Posterior cingulate gyrus (tissue), 11 donors: Measurements from ENCODE around the gene CNNM2.

Experiments used
- DNase-seq, 10 donors: peaks; one replicate each; pipeline versions ENCODE4 v3.0.0 to v3.0.0-alpha.2; 2020 to 2021; ENCODE audit warnings: mixed read lengths in 3 of 10
- intact Hi-C: fragments of 100-400 bp; cut with DNase I; formaldehyde crosslinking; loops from one replicate; pipeline ENCODE4 v1.15.1; 2023

CNNM2 gene

GRCh38 chr10:103013416-103013815 is 95.3 kb downstream of the CNNM2 start:
- DNase-seq, result no peak
- intact Hi-C loops, result no loop called here

DNA sequence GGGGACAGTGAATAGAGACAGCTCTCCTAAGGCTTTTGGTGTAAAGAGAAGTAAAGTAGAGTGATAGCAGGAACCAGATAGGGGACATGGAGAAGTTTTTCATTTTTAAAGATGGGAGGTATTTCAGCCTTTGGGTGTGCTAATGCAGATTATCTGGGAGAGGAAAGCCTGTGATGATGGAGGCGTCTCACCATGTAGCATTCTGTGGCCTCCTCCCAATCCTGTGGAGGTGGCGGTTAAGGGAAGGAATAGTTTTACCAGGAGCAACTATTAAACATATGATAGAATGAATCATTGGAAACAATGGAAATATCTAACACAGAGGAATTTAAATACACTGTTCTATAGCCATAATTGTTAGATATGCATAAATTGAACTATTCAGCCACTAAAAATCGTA is 101.3 kb downstream of the CNNM2 start:
- DNase-seq, result no peak
- intact Hi-C loops, result no loop called here

DNA sequence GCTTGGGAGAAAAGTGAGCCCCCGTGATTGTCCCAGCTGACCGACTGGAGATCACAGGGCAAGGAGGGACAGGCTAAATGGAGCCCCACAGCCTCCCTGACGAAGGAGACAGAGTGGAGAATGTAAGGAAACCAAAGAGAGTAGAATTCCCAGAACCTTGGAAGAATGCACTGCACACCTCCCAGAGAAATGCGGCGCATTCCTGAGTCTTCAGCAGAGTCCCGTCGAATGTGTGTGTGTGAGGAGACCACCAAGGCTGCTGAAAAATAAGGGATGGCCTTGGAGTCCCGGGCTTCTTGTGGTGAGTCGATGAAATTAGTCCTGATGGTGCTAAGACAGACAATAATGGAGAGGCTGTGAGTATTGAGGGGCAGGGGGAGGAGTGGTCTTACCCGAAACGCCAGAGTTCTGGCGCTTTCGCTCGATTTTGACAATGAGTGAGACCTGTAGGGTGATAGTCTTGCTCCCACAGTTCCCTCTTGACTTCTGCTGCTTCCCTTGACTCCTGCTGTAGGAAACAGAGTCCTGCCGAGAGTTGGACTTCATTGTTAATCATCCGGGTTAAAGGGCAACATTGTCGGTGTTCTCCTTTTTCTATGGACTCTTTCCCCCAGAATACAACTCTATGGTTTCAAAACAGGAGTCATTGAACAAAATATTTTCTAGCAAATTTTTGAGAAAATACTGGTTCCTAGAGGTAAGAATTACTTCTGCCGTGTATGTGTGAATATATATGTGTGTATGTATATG is 103.2 kb downstream of the CNNM2 start:
- no peak for DNase-seq
- intact Hi-C loops, result no loop called here

DNA sequence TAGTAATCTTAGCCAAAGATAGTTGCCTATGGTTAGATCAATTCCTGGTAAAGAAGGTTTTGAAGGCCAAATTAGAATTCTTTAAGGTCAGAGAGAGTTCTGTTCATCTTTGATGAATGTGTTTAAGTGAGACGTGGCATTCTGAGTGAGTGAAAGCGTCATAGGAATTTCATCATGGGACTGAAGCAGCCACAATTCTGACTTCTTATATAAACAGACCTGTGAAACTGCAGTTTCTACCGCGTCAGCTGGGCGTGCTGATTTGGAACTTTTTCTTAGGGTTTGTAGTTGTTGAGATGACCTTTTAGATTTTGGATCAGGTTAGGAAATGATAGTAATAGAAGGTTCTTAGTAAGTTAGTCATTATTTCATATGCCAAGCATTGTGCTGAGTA is 103.8 kb downstream of the CNNM2 start:
- no peak for DNase-seq
- intact Hi-C loops, result no loop called here

GRCh38 chr10:103025696-103026095 is 107.6 kb downstream of the CNNM2 start:
- DNase-seq, result no peak
- intact Hi-C loops, result no loop called here

DNA sequence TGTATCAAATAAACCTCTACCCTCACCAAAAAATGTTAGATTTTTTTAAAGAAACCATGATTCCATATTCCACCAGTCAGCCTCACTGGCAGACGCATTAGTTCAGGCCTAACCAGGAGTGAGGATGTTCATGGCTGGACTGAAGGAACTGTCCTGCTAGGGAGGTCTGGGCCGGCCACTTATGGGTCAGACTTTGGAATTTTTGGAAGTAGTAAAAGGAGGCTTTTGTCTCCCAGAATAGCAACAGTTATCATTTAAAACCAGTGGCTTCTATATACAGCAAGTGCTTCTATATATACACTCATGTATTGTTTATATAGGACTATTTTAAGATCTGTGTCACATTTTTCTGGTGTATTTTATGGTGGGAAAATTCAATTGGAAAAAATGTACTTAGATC is 120.5 kb downstream of the CNNM2 start:
- DNase-seq, result no peak
- intact Hi-C loops, result no loop called here

DNA sequence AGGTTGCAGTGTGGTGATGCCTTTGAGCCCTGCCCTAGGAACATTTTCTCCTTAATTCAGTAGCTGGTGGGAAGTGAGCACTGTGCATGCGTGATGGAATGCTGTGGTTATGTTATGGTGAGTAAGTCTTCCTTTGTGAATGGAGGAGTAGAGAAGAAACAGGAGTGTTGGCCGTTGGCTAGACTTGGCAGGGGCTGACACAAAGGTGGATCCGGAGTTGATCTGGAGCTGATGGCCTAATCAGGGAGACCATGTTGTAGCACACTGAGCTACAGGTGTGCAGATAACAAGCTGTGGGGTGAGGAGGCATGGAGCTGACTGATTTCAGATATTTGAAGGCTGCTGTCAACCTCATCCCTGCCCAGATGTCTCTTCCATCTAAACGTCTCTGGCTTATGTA is 122.3 kb downstream of the CNNM2 start:
- intact Hi-C loops, result no loop called here
- no peak for DNase-seq

DNA sequence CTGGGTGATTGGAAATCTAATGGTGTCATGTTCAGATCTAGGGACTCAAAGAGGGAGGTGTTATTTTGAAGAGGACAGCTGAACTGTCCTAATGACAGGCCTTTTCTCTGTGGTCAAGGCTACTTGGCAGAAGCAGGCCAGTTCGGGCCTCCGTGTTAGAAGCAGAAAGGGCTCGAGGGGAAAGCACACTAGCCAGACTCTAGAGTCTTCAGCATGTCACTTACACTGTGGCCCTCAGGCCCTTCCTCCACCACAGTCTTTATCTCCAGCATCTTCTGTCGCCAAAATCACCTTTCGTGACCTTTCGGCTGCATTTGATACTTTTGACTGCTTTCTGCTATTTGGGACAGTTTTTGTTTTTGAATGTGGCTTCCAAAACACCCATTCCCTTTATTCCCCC is 123.3 kb downstream of the CNNM2 start:
- DNase-seq, result no peak
- intact Hi-C loops, result no loop called here

GRCh38 chr10:103042129-103042528 is 124.0 kb downstream of the CNNM2 start:
- intact Hi-C loops, result no loop called here
- no peak for DNase-seq

DNA sequence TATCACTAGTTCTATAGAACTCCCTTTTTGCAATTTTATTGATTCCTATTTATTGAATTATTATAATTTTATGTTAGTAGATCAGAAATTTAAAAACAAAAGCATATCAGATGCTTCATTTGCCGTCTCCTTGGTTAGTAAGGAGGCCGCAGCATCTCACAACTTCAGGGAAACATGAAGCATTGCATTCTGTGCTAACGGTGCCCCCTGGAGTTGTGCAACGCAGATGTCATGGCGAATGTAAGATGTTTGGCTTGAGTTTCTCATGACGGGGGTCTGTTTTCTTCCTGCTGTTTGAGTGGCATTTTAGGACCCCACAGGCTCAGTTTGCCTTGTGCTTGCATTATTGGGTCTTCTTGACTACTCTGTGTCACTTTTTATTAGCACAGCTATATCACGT is 124.8 kb downstream of the CNNM2 start:
- DNase-seq, result no peak
- intact Hi-C loops, result no loop called here

DNA sequence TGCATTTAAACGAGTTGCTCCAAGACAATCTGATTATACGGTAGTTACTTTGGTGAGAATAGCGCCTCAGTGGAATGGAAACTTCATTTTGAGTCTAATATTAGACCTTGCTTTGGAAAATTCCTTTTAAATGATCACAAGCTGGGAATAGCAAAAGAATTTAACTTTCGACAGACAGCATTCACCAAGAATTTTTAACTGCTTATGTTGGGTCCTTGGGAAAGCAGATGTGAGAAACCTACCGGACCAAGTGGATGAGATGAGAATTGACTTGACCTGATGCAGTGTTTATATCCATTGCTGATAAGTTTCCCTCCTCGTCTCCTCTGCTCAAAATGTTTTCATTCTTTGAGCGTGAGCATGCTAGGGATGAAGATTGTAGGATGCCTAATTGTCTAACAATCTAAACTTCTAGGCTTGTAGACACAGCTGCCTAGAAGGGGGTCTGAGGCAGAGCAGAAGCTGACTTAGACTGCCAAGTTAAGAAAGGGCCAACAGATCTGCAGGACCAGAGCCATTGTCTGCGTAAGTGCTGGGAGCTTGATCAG is 126.9 kb downstream of the CNNM2 start:
- no peak for DNase-seq
- intact Hi-C loops, result no loop called here

DNA sequence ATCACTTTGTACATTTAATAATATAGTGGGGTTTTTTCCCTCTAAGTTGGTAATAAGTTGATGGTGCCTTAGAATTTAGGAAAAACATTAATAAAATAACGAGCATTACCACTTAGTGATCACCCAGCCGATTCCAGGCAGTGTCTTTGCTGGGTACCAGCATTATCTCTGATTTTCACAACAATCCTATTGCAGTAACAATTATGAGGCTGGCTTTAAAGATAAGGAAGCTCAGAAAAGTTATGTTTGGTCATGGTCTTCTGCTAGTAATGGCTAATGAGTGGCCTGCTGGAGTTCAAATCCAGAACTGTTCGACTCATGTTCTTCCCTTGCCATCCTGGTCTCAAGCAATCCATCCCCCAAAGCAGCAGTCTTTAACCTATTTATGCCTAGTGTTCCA is 127.9 kb downstream of the CNNM2 start:
- no peak for DNase-seq
- intact Hi-C loops, result no loop called here

DNA sequence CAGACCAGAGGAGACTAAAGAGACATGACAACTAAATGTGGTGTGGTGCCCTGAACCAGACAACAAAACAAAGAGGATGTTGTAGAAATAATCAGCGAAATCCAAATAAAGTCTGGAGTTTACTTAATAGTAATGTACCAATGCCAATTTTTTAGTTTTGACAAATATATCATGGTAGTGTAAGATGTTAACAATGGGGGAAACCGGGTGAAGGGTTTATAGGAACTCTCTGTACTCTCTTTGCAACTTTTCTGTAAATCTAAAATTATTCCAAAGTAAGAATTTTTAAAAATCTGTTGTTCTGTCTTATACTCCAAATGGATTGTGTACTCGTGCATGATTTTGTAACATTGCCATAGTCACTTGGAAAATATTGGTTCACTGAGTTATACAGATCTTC is 129.3 kb downstream of the CNNM2 start:
- intact Hi-C loops, result no loop called here
- DNase-seq, result no peak

DNA sequence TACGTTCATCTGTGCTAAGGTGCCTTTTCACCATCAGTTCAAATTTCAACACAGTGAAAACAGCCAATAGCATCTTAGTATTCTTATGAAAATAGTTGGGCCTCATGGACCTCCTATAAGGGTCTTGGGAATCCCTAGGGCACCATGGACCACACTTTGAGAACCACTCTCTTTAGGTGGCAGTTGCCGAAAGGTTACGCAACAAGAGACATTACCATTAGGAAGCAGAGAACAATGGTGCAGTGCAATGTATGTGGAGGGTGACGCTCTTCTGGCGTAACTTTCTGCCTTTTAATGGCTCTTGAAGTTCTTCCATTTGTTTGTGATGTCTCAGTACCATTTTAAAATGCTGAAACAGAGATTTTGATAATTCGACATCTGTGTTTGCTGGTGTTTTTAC is 131.1 kb downstream of the CNNM2 start:
- intact Hi-C loops, result no loop called here

GRCh38 chr10:103053659-103054581 is 135.8 kb downstream of the CNNM2 start:
- intact Hi-C loops, result loop anchor here (5.0 kb wide), 1 partner anchor 132 kb away; no protein-coding TSS in a partner anchor
- peak; percentile 29 to 96 (median 68) for DNase-seq

More for the DNA sequence above, 131.1 kb downstream of the CNNM2 start:
- no peak for DNase-seq

DNA sequence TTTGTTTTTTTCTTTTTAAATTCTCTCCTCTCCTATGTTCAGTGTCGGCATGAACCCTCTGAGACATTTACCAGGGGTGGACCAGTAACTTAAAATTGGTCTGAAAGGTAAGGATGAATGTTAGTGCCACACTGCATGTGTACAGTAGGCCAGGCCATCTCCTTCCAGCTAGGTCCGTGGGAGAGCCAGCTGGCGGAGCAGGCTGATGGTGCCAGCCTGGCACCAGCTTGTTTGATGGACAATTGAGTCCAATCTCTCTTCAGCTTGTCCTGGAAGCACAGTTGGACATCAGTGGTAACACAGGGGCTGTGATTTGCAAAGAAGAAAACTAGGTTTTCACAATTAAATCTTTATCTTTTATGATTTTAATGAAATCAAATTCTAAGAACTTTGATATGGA is 136.5 kb downstream of the CNNM2 start:
- intact Hi-C loops, result loop anchor here (5.0 kb wide), 1 partner anchor 132 kb away; no protein-coding TSS in a partner anchor

GRCh38 chr10:103055105-103055504 is 137.0 kb downstream of the CNNM2 start:
- DNase-seq, result no peak
- intact Hi-C loops, result no loop called here

More for the DNA sequence above, 136.5 kb downstream of the CNNM2 start:
- DNase-seq, result peak in 6 of 10 donors; percentile 23 to 91 (median 35)

DNA sequence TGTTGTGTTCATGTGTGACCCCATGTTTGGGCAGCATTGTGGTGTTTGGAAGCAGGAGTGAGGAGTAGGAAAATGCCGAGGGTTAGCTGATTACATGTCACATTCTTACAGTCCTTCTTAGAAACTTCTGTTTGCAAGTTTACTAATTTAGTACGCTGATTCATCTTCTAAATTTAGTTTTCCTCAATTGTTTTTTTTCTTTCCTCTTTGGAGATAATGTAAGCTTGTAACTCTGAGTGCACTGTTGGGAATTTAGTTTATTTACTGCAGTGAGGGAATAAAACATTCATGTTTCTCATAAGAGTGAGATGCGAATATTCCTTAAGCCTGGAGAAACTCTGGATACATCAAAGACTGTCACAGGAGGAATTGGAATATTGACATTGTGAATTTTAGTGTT is 139.9 kb downstream of the CNNM2 start:
- no peak for DNase-seq
- intact Hi-C loops, result no loop called here

GRCh38 chr10:103060575-103060974 is 142.5 kb downstream of the CNNM2 start:
- DNase-seq, result no peak
- intact Hi-C loops, result loop anchor here (5.0 to 10.0 kb wide), 2 partner anchors 182 to 326 kb away; no protein-coding TSS in a partner anchor

- DNase-seq, result peak in 8 of 10 donors; percentile 31 to 92 (median 62)
- intact Hi-C loops, result loop anchor here (5.0 to 10.0 kb wide), 2 partner anchors 179 to 328 kb away; no protein-coding TSS in a partner anchor
Observed at GRCh38 chr10:103062854-103063590, 144.9 kb downstream of the CNNM2 start.
